HG03469 (cell line): Measurements from ENCODE around the gene PDE4B.
"Not testable (repeated sequence)": the region's sequence is repeated elsewhere in the genome, so short reads cannot be mapped to it uniquely, and the experiment has no call there.

Experiments
- ATAC-seq: cut with Tn5 transposase; IDR thresholded peaks from one replicate; pipeline ENCODE4 v1.9.1; 2021; ENCODE audit warnings: mild to moderate bottlenecking, moderate library complexity, moderate number of reproducible peaks; ENCODE audit not compliant: unreplicated experiment

The PDE4B gene

DNA sequence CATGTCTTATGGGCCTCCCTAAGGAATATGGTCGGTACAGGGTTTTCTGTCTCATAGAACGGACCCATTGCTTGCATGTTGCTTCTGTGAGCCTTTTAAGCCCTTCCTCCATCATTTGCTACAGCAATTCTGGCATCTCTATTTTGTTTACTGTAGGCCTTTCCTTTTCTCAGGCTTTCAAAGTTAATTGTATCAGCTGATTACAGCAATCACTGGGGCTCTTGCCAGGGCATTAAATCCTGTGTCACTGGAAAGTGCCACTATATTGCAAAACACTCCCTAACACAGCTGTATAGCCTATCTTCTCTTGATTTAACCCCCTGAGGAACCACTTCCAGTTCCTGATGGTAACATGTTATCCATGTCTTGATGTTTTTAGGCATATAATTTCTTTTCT lies 156.5 kb downstream of the PDE4B start:
- ATAC-seq, result no peak

DNA sequence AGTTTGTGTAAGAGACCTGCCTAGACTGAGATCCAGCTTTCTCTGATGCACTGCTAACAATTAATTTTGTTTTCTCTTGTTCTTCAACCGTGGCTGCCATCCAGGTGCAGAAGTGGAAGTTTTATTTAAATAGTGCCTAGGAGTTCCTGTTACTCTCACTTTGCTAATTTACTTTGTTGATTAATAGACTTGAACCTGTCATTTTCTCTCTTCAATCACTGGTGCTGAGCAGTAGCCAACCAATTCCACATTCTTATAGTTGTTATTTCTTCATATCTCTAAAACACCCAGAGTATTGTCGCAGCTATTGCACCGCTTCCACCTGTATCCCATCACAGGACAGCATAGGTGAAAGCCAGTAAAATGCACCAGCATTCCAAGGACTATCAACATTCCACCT lies 157.2 kb downstream of the PDE4B start:
- ATAC-seq, result no peak

GRCh38 chr1:65952696-65953095 lies 160.0 kb downstream of the PDE4B start:
- ATAC-seq, result no peak

GRCh38 chr1:65953170-65953569 lies 160.5 kb downstream of the PDE4B start:
- no peak for ATAC-seq

GRCh38 chr1:65955071-65955470 lies 162.4 kb downstream of the PDE4B start:
- ATAC-seq, result no peak

DNA sequence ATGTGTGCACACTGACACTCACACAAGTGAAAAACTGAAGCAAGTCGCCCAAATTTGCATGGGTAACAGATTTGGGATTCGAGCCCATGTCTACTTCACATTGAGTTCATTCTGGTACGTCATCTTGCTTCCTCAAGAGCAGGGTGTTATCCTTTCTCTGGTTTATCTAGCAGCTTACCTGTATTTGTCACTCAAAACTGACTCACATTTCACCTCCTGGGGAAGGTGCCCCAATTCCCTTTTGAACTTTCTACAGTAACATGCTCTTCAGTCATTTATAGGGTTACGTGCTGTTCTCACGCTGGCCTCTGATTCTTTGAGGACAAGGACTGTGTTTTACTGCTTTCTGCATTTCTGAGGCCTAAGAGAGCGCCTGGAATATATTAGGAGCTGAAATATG lies 162.8 kb downstream of the PDE4B start:
- ATAC-seq, result no peak

GRCh38 chr1:65958561-65959350 lies 166.1 kb downstream of the PDE4B start:
- ATAC-seq, result peak; percentile 72

GRCh38 chr1:65959896-65960567 lies 167.3 kb downstream of the PDE4B start:
- ATAC-seq, result no peak

GRCh38 chr1:65963156-65963888 lies 170.6 kb downstream of the PDE4B start:
- ATAC-seq, result no peak

GRCh38 chr1:65964123-65964522 lies 171.4 kb downstream of the PDE4B start:
- no peak for ATAC-seq

- no peak for ATAC-seq
These were observed 172.7 kb downstream of the PDE4B start for GRCh38 chr1:65965112-65965996.

GRCh38 chr1:65967492-65967891 lies 174.8 kb downstream of the PDE4B start:
- not testable (repeated sequence) for ATAC-seq

- no peak for ATAC-seq
These were observed 178.9 kb downstream of the PDE4B start for GRCh38 chr1:65971547-65971946.

GRCh38 chr1:65975708-65976107 lies 183.0 kb downstream of the PDE4B start:
- no peak for ATAC-seq

- no peak for ATAC-seq
These were observed 186.7 kb downstream of the PDE4B start for GRCh38 chr1:65979136-65980044.

GRCh38 chr1:65980237-65980636 lies 187.5 kb downstream of the PDE4B start:
- no peak for ATAC-seq

DNA sequence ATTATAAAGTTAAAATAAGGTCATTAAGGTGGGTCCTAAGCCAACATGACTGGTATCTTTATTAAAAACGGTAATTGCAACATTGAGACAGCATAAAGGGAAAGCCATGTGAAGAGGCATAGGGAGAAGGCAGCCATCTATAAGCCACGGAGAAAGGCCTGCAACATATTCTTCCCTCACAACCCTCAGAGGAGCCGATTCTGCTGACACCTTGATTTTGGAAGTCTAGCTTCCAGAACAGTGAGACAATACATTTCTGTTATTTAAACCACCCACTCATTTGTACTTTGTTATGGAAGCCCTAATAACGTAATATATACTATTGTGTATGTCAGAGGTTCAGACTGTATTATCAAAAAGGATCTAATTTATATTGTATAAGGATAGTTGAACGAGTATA lies 190.8 kb downstream of the PDE4B start:
- no peak for ATAC-seq

DNA sequence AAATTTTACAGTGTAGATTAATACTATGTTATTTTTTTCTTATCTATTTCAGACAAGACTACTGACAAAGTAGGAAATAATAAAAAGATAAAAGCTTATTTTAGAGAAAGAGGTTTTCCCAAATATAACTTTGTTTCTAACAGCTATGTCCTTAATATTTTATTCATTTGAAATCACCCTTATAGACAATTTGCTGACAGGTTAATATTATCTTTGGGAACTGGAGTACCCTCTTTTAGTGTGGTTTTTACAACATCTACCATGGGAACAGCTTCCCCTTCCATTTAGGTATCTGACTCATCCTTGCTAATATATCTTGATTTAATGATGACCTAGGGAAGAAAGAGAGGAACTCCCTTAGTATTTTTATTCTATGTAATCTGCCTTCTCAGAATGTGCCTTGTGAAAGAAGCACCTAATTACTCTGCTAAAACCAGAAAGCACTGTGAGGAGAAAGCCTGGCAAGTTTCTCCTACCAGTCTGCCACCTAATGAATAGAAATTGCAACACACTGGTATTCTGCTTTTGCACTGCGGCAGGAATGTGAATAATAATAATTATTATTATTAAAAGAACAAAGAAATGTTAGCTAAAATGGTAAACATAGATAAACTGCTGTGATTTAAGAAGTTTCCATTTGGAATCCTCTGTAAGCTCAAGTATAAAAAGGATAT lies 192.8 kb downstream of the PDE4B start:
- ATAC-seq, result no peak

- no peak for ATAC-seq
These were observed 193.5 kb downstream of the PDE4B start for GRCh38 chr1:65986146-65986545.
